HEK293 (cell line): ENCODE measurements around the gene IRX3.

ENCODE experiments used
- CTCF ChIA-PET: fragments of 350-600 bp; formaldehyde crosslinking; extraction: SDS; loops from one replicate; lab custom pipeline; 2021; ENCODE audit warnings: antibody characterized with exemption; lab: Yijun Ruan, JAX
- POLR2A ChIA-PET: fragments of 300-600 bp; formaldehyde crosslinking; extraction: SDS; loops from one replicate; lab custom pipeline; 2020; ENCODE audit warnings: antibody characterized with exemption, inconsistent platforms; lab: Yijun Ruan, JAX
- H3K27ac ChIP-seq: fragments of 200-500 bp; sonication (Bioruptor generic); 2 replicates; pipeline ENCODE4 v1.5.1; 2014; ENCODE audit warnings: low read depth, low read length, control low read depth, inconsistent platforms; ENCODE audit errors: extremely low read depth
- H3K36me3 ChIP-seq, 2 experiments: fragments of 200-500 bp in 1 of 2; sonication (Bioruptor generic) in 1 of 2; 1 replicate in 1 of 2; 2 replicates in 1 of 2; pipeline ENCODE4 v1.5.1; 2014 to 2017; ENCODE audit warnings: inconsistent platforms in 2 of 2, low read length in 2 of 2; ENCODE audit not compliant: control insufficient read depth in 2 of 2, insufficient read depth in 1 of 2
- H3K4me1 ChIP-seq: fragments of 200-500 bp; sonication (Bioruptor generic); 2 replicates; pipeline ENCODE4 v1.5.1; 2014; ENCODE audit warnings: mild to moderate bottlenecking, low read length, inconsistent platforms; ENCODE audit not compliant: control insufficient read depth, insufficient read depth
- H3K4me3 ChIP-seq: 2 replicates; pipeline ENCODE4 v1.5.1; 2011; ENCODE audit warnings: low read depth, mild to moderate bottlenecking, control low read depth, low read length, moderate library complexity
- H3K9me3 ChIP-seq: fragments of 200-500 bp; sonication (Bioruptor generic); 2 replicates; pipeline ENCODE4 v1.5.1; 2014; ENCODE audit warnings: low read depth, low read length, inconsistent platforms; ENCODE audit not compliant: control insufficient read depth, insufficient read depth
- CTCF ChIP-seq: fragments of 450-650 bp; formaldehyde crosslinking; IDR thresholded peaks from 2 replicates; pipeline ENCODE4 v1.5.1; 2016; ENCODE audit warnings: missing biosample characterization, missing genetic modification characterization
- EGR2 ChIP-seq: fragments of 450-650 bp; formaldehyde crosslinking; IDR thresholded peaks from 2 replicates; pipeline ENCODE4 v1.5.1; 2016; ENCODE audit warnings: low read depth, missing biosample characterization, missing genetic modification characterization
- KLF9 ChIP-seq: fragments of 450-650 bp; formaldehyde crosslinking; IDR thresholded peaks from 2 replicates; pipeline ENCODE4 v1.5.1; 2016; ENCODE audit warnings: missing biosample characterization, missing genetic modification characterization, low read depth
- PRDM10 ChIP-seq: fragments of 450-650 bp; formaldehyde crosslinking; IDR thresholded peaks from 2 replicates; pipeline ENCODE4 v1.5.1; 2016; ENCODE audit warnings: missing biosample characterization, missing genetic modification characterization
- SP2 ChIP-seq: fragments of 450-650 bp; formaldehyde crosslinking; IDR thresholded peaks from 2 replicates; pipeline ENCODE4 v1.5.1; 2016; ENCODE audit warnings: missing biosample characterization, missing genetic modification characterization
- ZBTB20 ChIP-seq: fragments of 450-650 bp; formaldehyde crosslinking; IDR thresholded peaks from 2 replicates; pipeline ENCODE4 v1.5.1; 2016; ENCODE audit warnings: missing biosample characterization, missing genetic modification characterization
- ZBTB26 ChIP-seq: fragments of 450-650 bp; formaldehyde crosslinking; optimal IDR thresholded peaks from 2 replicates; pipeline ENCODE3; 2016; ENCODE audit warnings: missing biosample characterization, mild to moderate bottlenecking, missing genetic modification characterization
- ZNF248 ChIP-seq: fragments of 450-650 bp; formaldehyde crosslinking; IDR thresholded peaks from 2 replicates; pipeline ENCODE4 v1.5.1; 2017; ENCODE audit warnings: missing biosample characterization, missing genetic modification characterization
- ZNF266 ChIP-seq: fragments of 450-650 bp; formaldehyde crosslinking; IDR thresholded peaks from 2 replicates; pipeline ENCODE4 v1.5.1; 2016; ENCODE audit warnings: missing biosample characterization, missing genetic modification characterization, low read depth
- ZNF335 ChIP-seq: fragments of 450-650 bp; formaldehyde crosslinking; conservative IDR thresholded peaks from 2 replicates; pipeline ENCODE4 v1.5.1; 2016; ENCODE audit warnings: missing biosample characterization, missing genetic modification characterization
- ZNF398 ChIP-seq: fragments of 450-650 bp; formaldehyde crosslinking; IDR thresholded peaks from 2 replicates; pipeline ENCODE4 v1.5.1; 2017; ENCODE audit warnings: missing biosample characterization, missing genetic modification characterization
- ZNF544 ChIP-seq: fragments of 450-650 bp; formaldehyde crosslinking; IDR thresholded peaks from 2 replicates; pipeline ENCODE4 v1.5.0; 2017; ENCODE audit warnings: missing biosample characterization, missing genetic modification characterization
- ZNF626 ChIP-seq: fragments of 450-650 bp; sonication (Bioruptor Pico); formaldehyde crosslinking; IDR thresholded peaks from 2 replicates; pipeline ENCODE4 v1.5.1; 2018; ENCODE audit warnings: missing biosample characterization, missing genetic modification characterization, inconsistent platforms
- ZNF677 ChIP-seq: fragments of 450-650 bp; IDR thresholded peaks from 2 replicates; pipeline ENCODE4 v1.5.0; 2018; ENCODE audit warnings: missing biosample characterization, mild to moderate bottlenecking, missing genetic modification characterization, moderate library complexity
- ZSCAN30 ChIP-seq: fragments of 450-650 bp; IDR thresholded peaks from 2 replicates; pipeline ENCODE4 v1.5.1; 2018; ENCODE audit warnings: missing biosample characterization, mild to moderate bottlenecking, missing genetic modification characterization, moderate library complexity
- TF ChIP-seq, protein P1 (sequence below): fragments of 450-650 bp; formaldehyde crosslinking; conservative IDR thresholded peaks from 2 replicates; pipeline ENCODE4 v1.5.1; 2016; ENCODE audit warnings: low read depth, missing biosample characterization, missing genetic modification characterization
- TF ChIP-seq, protein P2 (sequence below): fragments of 450-650 bp; formaldehyde crosslinking; IDR thresholded peaks from 2 replicates; pipeline ENCODE4 v1.5.1; 2016; ENCODE audit warnings: missing biosample characterization, missing genetic modification characterization, borderline replicate concordance
- TF ChIP-seq, protein P3 (sequence below): fragments of 450-650 bp; formaldehyde crosslinking; IDR thresholded peaks from 2 replicates; pipeline ENCODE4 v1.5.1; 2017; ENCODE audit warnings: missing biosample characterization, mild to moderate bottlenecking, missing genetic modification characterization, moderate library complexity

The IRX3 gene

GRCh38 chr16:54285414-54286089 is 1.0 kb downstream of the IRX3 start:
- H3K4me3 ChIP-seq = peak overlapping the region; percentile 65
- H3K4me1 ChIP-seq = 0 out of 2 replicates have a peak, but pooled peaks cover 2% of the 10 kb centered on the region
- peak overlapping the region; percentile 98 for H3K27ac ChIP-seq
- no peaks in the 10 kb centered on the region for H3K9me3 ChIP-seq
- CTCF ChIA-PET = interaction anchor here (0.6 to 1.4 kb wide), 4 partner anchors 394 to 756 kb away, joined by 3 read pairs; no protein-coding TSS in a partner anchor
- POLR2A ChIA-PET = interaction anchor here (0.6 to 3.4 kb wide), 5 partner anchors 14 to 644 kb away, joined by 3 to 23 read pairs (median 3); partner anchors contain the start of gene IRX5
- peaks cover 10 to 29% of the 10 kb centered on the region in 2 experiments for H3K36me3 ChIP-seq
- TF ChIP-seq, protein P1, sequence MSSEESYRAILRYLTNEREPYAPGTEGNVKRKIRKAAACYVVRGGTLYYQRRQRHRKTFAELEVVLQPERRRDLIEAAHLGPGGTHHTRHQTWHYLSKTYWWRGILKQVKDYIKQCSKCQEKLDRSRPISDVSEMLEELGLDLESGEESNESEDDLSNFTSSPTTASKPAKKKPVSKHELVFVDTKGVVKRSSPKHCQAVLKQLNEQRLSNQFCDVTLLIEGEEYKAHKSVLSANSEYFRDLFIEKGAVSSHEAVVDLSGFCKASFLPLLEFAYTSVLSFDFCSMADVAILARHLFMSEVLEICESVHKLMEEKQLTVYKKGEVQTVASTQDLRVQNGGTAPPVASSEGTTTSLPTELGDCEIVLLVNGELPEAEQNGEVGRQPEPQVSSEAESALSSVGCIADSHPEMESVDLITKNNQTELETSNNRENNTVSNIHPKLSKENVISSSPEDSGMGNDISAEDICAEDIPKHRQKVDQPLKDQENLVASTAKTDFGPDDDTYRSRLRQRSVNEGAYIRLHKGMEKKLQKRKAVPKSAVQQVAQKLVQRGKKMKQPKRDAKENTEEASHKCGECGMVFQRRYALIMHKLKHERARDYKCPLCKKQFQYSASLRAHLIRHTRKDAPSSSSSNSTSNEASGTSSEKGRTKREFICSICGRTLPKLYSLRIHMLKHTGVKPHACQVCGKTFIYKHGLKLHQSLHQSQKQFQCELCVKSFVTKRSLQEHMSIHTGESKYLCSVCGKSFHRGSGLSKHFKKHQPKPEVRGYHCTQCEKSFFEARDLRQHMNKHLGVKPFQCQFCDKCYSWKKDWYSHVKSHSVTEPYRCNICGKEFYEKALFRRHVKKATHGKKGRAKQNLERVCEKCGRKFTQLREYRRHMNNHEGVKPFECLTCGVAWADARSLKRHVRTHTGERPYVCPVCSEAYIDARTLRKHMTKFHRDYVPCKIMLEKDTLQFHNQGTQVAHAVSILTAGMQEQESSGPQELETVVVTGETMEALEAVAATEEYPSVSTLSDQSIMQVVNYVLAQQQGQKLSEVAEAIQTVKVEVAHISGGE (tag by site-specific recombination) = peak; percentile 52; the same call in 1 of the 2 replicates
- TF ChIP-seq ZNF335 = peak; percentile 29; the same call in 1 of the 2 replicates
- TF ChIP-seq SP2 (tag by site-specific recombination) = peak; percentile 52
- no peak for TF ChIP-seq ZSCAN30 (tag by site-specific recombination)
- TF ChIP-seq CTCF (tag by site-specific recombination) = peak; percentile 75
- TF ChIP-seq ZNF544 (tag by site-specific recombination) = no peak
- TF ChIP-seq, protein P2, sequence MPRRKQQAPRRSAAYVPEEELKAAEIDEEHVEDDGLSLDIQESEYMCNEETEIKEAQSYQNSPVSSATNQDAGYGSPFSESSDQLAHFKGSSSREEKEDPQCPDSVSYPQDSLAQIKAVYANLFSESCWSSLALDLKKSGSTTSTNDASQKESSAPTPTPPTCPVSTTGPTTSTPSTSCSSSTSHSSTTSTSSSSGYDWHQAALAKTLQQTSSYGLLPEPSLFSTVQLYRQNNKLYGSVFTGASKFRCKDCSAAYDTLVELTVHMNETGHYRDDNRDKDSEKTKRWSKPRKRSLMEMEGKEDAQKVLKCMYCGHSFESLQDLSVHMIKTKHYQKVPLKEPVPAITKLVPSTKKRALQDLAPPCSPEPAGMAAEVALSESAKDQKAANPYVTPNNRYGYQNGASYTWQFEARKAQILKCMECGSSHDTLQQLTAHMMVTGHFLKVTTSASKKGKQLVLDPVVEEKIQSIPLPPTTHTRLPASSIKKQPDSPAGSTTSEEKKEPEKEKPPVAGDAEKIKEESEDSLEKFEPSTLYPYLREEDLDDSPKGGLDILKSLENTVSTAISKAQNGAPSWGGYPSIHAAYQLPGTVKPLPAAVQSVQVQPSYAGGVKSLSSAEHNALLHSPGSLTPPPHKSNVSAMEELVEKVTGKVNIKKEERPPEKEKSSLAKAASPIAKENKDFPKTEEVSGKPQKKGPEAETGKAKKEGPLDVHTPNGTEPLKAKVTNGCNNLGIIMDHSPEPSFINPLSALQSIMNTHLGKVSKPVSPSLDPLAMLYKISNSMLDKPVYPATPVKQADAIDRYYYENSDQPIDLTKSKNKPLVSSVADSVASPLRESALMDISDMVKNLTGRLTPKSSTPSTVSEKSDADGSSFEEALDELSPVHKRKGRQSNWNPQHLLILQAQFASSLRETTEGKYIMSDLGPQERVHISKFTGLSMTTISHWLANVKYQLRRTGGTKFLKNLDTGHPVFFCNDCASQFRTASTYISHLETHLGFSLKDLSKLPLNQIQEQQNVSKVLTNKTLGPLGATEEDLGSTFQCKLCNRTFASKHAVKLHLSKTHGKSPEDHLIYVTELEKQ (tag by site-specific recombination) = no peak
- TF ChIP-seq EGR2 (tag by site-specific recombination) = no peak
- peak; percentile 97 for TF ChIP-seq PRDM10 (tag by site-specific recombination)
- TF ChIP-seq ZNF266 = no peak
- TF ChIP-seq ZNF677 = 0 out of 2 replicates have a peak, but pooled peaks have one; percentile 2
- TF ChIP-seq ZBTB20 (tag by site-specific recombination) = peak; percentile 27; the same call in 1 of the 2 replicates
- 0 out of 2 replicates have a peak, but pooled peaks have one; percentile 16 for TF ChIP-seq KLF9 (tag by site-specific recombination)
- no peak for TF ChIP-seq ZNF626
- peak; percentile 80 for TF ChIP-seq ZBTB26 (tag by site-specific recombination)
- no peak for TF ChIP-seq ZNF248 (tag by site-specific recombination)
- TF ChIP-seq ZNF398 (tag by site-specific recombination) = peak; percentile 25; the same call in 1 of the 2 replicates
- TF ChIP-seq, protein P3, sequence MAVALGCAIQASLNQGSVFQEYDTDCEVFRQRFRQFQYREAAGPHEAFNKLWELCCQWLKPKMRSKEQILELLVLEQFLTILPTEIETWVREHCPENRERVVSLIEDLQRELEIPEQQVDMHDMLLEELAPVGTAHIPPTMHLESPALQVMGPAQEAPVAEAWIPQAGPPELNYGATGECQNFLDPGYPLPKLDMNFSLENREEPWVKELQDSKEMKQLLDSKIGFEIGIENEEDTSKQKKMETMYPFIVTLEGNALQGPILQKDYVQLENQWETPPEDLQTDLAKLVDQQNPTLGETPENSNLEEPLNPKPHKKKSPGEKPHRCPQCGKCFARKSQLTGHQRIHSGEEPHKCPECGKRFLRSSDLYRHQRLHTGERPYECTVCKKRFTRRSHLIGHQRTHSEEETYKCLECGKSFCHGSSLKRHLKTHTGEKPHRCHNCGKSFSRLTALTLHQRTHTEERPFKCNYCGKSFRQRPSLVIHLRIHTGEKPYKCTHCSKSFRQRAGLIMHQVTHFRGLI (tag by site-specific recombination) = no peak
